Activated B cell treated with CpG ODN at 0.5 μM for 24 hours (primary cell): Measurements from ENCODE around the gene ZNF614. TPM values are rescaled to one million over a fixed set of nuclear protein-coding genes. Genes with fewer than 3 reads are reported as not detected.

Experiments
- ATAC-seq: fragments of 200-7000 bp; cut with Tn5 transposase; one replicate; pipeline ENCODE4 v1.10.0; 2021; ENCODE audit warnings: low read depth, mild to moderate bottlenecking, moderate library complexity
- CTCF ChIA-PET: fragments of 350-600 bp; sonication (Branson Sonifier 250); formaldehyde crosslinking; loops from one replicate; lab custom pipeline; 2021; ENCODE audit warnings: antibody characterized with exemption; lab: Charles Lee
- POLR2A ChIA-PET: fragments of 350-600 bp; sonication (Branson Sonifier 250); formaldehyde crosslinking; loops from one replicate; lab custom pipeline; 2021; ENCODE audit warnings: antibody characterized with exemption; lab: Charles Lee
- DNase-seq: peaks from one replicate; pipeline ENCODE4 v3.0.0; 2022
- H3K27ac Mint-ChIP-seq: one replicate; pipeline ENCODE4 v1.8.0; 2020; ENCODE audit warnings: mixed read lengths
- H3K27me3 Mint-ChIP-seq: one replicate; pipeline ENCODE4 v1.8.0; 2021; ENCODE audit warnings: mixed read lengths
- H3K36me3 Mint-ChIP-seq: one replicate; pipeline ENCODE4 v1.8.0; 2021; ENCODE audit warnings: low read depth, mixed read lengths
- H3K4me1 Mint-ChIP-seq: one replicate; pipeline ENCODE4 v1.8.0; 2021; ENCODE audit warnings: mixed read lengths
- H3K4me3 Mint-ChIP-seq: one replicate; pipeline ENCODE4 v1.8.0; 2020; ENCODE audit warnings: mild to moderate bottlenecking, mixed read lengths
- H3K9me3 Mint-ChIP-seq: one replicate; pipeline ENCODE4 v1.8.0; 2020; ENCODE audit warnings: mixed read lengths
- CTCF ChIP-seq: fragments of 200-600 bp; IDR thresholded peaks from one replicate; pipeline ENCODE4 v1.8.0; 2022; ENCODE audit warnings: antibody characterized with exemption, mild to moderate bottlenecking
- intact Hi-C: fragments of 100-400 bp; cut with micrococcal nuclease; formaldehyde crosslinking; loops from one replicate; pipeline ENCODE4 v1.15.1; 2024
- total RNA-seq: library from RNA; stranded (reverse); gene quantifications from 2 replicates; pipeline ENCODE4 v1.2.3, GENCODE V29; 2022

Gene ZNF614
- total RNA-seq, 1 donor from 2014 or later, result 14.3 TPM

- H3K36me3 Mint-ChIP-seq, result peaks cover 86% of the 10 kb centered on the region
- peaks cover 44% of the 10 kb centered on the region for H3K9me3 Mint-ChIP-seq
- TF ChIP-seq CTCF, result no peak
- ChIA-PET CTCF (no interaction called here), POLR2A (no interaction called here)
- ATAC-seq (no peak), DNase-seq (no peak)
- H3K27me3 Mint-ChIP-seq, result no peaks in the 10 kb centered on the region
- H3K27ac Mint-ChIP-seq, result no peak overlapping the region
- intact Hi-C loops, result no loop called here
- H3K4me3 Mint-ChIP-seq, result no peak overlapping the region
- H3K4me1 Mint-ChIP-seq, result no peaks in the 10 kb centered on the region
Observed at GRCh38 chr19:51971624-51972023, 56.6 kb downstream of the ZNF614 start.

GRCh38 chr19:51970718-51971117 lies 57.5 kb downstream of the ZNF614 start:
- no peaks in the 10 kb centered on the region for H3K4me1 Mint-ChIP-seq
- CTCF ChIA-PET, result no interaction called here
- ATAC-seq, result no peak

GRCh38 chr19:51965583-51965982 lies 62.6 kb downstream of the ZNF614 start:
- no peak for TF ChIP-seq CTCF
- no peaks in the 10 kb centered on the region for H3K4me1 Mint-ChIP-seq
- ATAC-seq, result no peak
- intact Hi-C loops, result no loop called here
- H3K27me3 Mint-ChIP-seq, result no peaks in the 10 kb centered on the region
- ChIA-PET POLR2A (no interaction called here), CTCF (no interaction called here)
- H3K4me3 Mint-ChIP-seq, result no peak overlapping the region
- peaks cover 89% of the 10 kb centered on the region for H3K36me3 Mint-ChIP-seq
- DNase-seq, result no peak
- H3K9me3 Mint-ChIP-seq, result peaks cover 62% of the 10 kb centered on the region
- no peak overlapping the region for H3K27ac Mint-ChIP-seq

More at GRCh38 chr19:51970718-51971117, 57.5 kb downstream of the ZNF614 start:
- POLR2A ChIA-PET, result no interaction called here
- DNase-seq, result no peak
- intact Hi-C loops, result no loop called here
- TF ChIP-seq CTCF, result no peak
- no peak overlapping the region for H3K4me3 Mint-ChIP-seq
- peaks cover 88% of the 10 kb centered on the region for H3K36me3 Mint-ChIP-seq
- H3K27ac Mint-ChIP-seq, result no peak overlapping the region
- H3K9me3 Mint-ChIP-seq, result peaks cover 42% of the 10 kb centered on the region
- no peaks in the 10 kb centered on the region for H3K27me3 Mint-ChIP-seq

Other genes starting within 250 kb of the ZNF614 start
- 0.20 and 0.27 TPM in 2 replicates for gene FPR3, start 233.2 kb downstream of the ZNF614 start, total RNA-seq
- 13.2 and 13.9 TPM in 2 replicates for gene ZNF577, start 140.4 kb downstream of the ZNF614 start, total RNA-seq
- gene ZNF649, start 123.4 kb downstream of the ZNF614 start, total RNA-seq, result 21.9 and 27.4 TPM in 2 replicates
- 7.7 and 7.8 TPM in 2 replicates for gene ZNF613, start 100.9 kb downstream of the ZNF614 start, total RNA-seq
- gene ZNF350, start 41.5 kb downstream of the ZNF614 start, total RNA-seq, result 32.2 and 35.2 TPM in 2 replicates
- 9.1 and 13.5 TPM in 2 replicates for gene ZNF615, start 20.2 kb downstream of the ZNF614 start, total RNA-seq
- gene ZNF432, start 20.5 kb upstream of the ZNF614 start, total RNA-seq, result 18.1 and 18.4 TPM in 2 replicates
- gene ZNF841, start 67.4 kb upstream of the ZNF614 start, total RNA-seq, result 34.7 and 42.7 TPM in 2 replicates
- gene ZNF616, start 111.6 kb upstream of the ZNF614 start, total RNA-seq, result 7.3 and 7.4 TPM in 2 replicates
- gene ZNF836, start 143.2 kb upstream of the ZNF614 start, total RNA-seq, result 27.4 and 28.0 TPM in 2 replicates
- gene PPP2R1A, start 161.7 kb upstream of the ZNF614 start, total RNA-seq, result 244 and 245 TPM in 2 replicates
- 33.0 and 35.0 TPM in 2 replicates for gene ZNF766, start 241.2 kb upstream of the ZNF614 start, total RNA-seq